OCI-LY3 (cell line): ENCODE data around the gene RNF208.
A peak's percentile ranks its signal among the peaks of the same experiment; 100 is the strongest.

Experiments
- H2AFZ ChIP-seq: fragments of 200-600, 300-600 bp; shearing (Covaris generic); 2 replicates; pipeline ENCODE4 v1.6.0; 2014; ENCODE audit warnings: antibody characterized with exemption, low read depth, low read length
- H3K27ac ChIP-seq: fragments of 200-600, 300-600 bp; sonication (generic); 2 replicates; pipeline ENCODE4 v1.5.1; 2014; ENCODE audit warnings: mild to moderate bottlenecking, low read length, moderate library complexity, mixed read lengths
- H3K27me3 ChIP-seq: fragments of 200-600, 300-600 bp; sonication (generic); 2 replicates; pipeline ENCODE4 v1.6.1; 2014; ENCODE audit warnings: low read depth, low read length, mixed read lengths
- H3K36me3 ChIP-seq: fragments of 200-600, 300-600 bp; sonication (generic); replicated peaks from 2 replicates; pipeline ENCODE3; 2014; ENCODE audit warnings: low read depth, low read length, mixed read lengths
- H3K4me1 ChIP-seq: fragments of 300-600, 200-600 bp; sonication (generic); 2 replicates; pipeline ENCODE4 v1.6.1; 2014; ENCODE audit warnings: low read length, mixed read lengths
- H3K4me2 ChIP-seq: fragments of 200-600, 300-600 bp; sonication (generic); 2 replicates; pipeline ENCODE4 v1.6.1; 2014; ENCODE audit warnings: low read length, mixed read lengths
- H3K4me3 ChIP-seq: fragments of 300-600, 200-600 bp; sonication (generic); 2 replicates; pipeline ENCODE4 v1.5.1; 2014; ENCODE audit warnings: antibody characterized with exemption, mild to moderate bottlenecking, low read length, moderate library complexity
- H3K79me2 ChIP-seq: fragments of 300-600, 200-600 bp; shearing (Covaris generic); 2 replicates; pipeline ENCODE4 v1.6.1; 2014; ENCODE audit warnings: mild to moderate bottlenecking, low read length, mixed read lengths
- H3K9ac ChIP-seq: fragments of 300-600, 200-600 bp; shearing (Covaris generic); 2 replicates; pipeline ENCODE4 v1.6.0; 2014; ENCODE audit warnings: mild to moderate bottlenecking, low read length, moderate library complexity
- H3K9me3 ChIP-seq: fragments of 200-600, 300-600 bp; shearing (Covaris generic); 2 replicates; pipeline ENCODE4 v1.6.1; 2014; ENCODE audit warnings: low read length, mixed read lengths; ENCODE audit not compliant: insufficient read depth
- H4K20me1 ChIP-seq: fragments of 200-600, 300-600 bp; sonication (generic); 2 replicates; pipeline ENCODE4 v1.6.1; 2016; ENCODE audit warnings: low read length, mixed read lengths; ENCODE audit not compliant: insufficient read depth
- EZH2phosphoT487 ChIP-seq: fragments of 200-600 bp; shearing (Covaris generic); IDR thresholded peaks from 2 replicates; pipeline ENCODE4 v1.6.1; 2018; ENCODE audit warnings: antibody characterized with exemption, mixed run types, low read depth
- TF ChIP-seq, protein P1 (sequence below): fragments of 200-600, 300-600 bp; sonication (generic); IDR thresholded peaks from 2 replicates; pipeline ENCODE4 v1.5.1; 2014; ENCODE audit warnings: antibody characterized with exemption, low read length, low read depth

The RNF208 gene

DNA sequence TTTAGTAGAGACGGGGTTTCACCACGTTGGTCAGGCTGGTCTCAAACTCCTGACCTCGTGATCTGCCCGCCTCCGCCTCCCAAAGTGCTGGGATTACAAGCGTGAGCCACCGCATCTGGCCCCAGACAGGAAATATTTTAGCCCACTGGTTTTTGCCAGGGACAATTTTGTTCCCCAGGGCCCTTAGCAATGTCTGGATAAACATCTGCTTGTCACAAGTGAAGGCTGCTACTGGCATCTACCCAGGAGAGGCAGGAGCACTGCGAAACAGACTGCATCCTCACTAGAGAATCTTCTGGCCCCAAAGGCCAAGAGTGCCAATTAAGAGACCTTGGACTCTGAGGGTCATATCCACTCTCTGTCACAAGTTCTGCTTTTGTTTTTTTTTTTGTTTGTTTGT lies 19.1 kb downstream of the RNF208 start:
- H3K27me3 ChIP-seq = no peaks in the 10 kb centered on the region
- H3K4me3 ChIP-seq = no peak overlapping the region
- no peak overlapping the region for H3K4me2 ChIP-seq
- H3K9ac ChIP-seq = no peak overlapping the region
- H3K79me2 ChIP-seq = peaks cover 60% of the 10 kb centered on the region
- H3K36me3 ChIP-seq = no peaks in the 10 kb centered on the region
- no peaks in the 10 kb centered on the region for H3K9me3 ChIP-seq
- TF ChIP-seq, protein P1, sequence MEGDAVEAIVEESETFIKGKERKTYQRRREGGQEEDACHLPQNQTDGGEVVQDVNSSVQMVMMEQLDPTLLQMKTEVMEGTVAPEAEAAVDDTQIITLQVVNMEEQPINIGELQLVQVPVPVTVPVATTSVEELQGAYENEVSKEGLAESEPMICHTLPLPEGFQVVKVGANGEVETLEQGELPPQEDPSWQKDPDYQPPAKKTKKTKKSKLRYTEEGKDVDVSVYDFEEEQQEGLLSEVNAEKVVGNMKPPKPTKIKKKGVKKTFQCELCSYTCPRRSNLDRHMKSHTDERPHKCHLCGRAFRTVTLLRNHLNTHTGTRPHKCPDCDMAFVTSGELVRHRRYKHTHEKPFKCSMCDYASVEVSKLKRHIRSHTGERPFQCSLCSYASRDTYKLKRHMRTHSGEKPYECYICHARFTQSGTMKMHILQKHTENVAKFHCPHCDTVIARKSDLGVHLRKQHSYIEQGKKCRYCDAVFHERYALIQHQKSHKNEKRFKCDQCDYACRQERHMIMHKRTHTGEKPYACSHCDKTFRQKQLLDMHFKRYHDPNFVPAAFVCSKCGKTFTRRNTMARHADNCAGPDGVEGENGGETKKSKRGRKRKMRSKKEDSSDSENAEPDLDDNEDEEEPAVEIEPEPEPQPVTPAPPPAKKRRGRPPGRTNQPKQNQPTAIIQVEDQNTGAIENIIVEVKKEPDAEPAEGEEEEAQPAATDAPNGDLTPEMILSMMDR = no peak
- TF ChIP-seq EZH2phosphoT487 = no peak
- H4K20me1 ChIP-seq = no peaks in the 10 kb centered on the region; the same call in 1 of the 2 replicates
- no peak overlapping the region for H2AFZ ChIP-seq
- H3K27ac ChIP-seq = no peak overlapping the region
- H3K4me1 ChIP-seq = peaks cover 33% of the 10 kb centered on the region

DNA sequence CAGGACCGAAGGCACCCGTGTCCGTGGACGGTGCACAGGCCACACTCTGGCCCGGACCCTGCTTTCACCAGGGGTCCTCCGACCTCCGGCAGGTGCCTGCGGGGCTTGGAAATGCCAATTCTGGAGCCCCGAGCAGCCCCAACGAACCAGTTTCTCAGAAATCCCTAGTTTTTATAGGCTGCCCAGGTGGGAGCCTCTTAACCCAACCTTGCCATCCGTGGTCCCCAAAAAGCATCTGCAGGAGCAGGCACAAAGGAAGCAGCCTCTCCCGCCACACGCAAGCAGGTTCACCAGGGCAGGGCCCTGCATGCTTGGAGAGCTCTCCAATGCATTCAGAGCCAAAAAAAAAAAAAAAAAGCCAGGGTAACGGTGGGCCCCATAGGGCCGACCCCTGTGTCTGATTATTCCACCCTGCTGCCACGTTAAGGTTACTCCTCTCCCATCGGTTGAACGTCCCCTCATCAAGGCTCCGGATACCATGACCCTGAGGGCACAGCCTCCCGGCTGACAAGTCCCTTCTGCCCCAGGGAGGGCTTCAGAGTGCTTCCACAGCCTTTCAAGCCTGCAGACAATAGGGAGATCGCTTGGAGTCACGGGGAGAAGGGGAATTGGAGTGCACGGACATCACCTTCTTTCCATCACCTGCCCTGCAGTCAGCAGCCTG lies 20.7 kb downstream of the RNF208 start:
- no peaks in the 10 kb centered on the region for H3K36me3 ChIP-seq
- H3K27me3 ChIP-seq = no peaks in the 10 kb centered on the region
- TF ChIP-seq, protein P1 = no peak
- TF ChIP-seq EZH2phosphoT487 = no peak
- no peaks in the 10 kb centered on the region; the same call in 1 of the 2 replicates for H4K20me1 ChIP-seq
- H3K4me3 ChIP-seq = peak overlapping the region; percentile 84
- peak overlapping the region; percentile 60 for H3K27ac ChIP-seq
- no peaks in the 10 kb centered on the region for H3K9me3 ChIP-seq
- peaks cover 29% of the 10 kb centered on the region for H3K4me1 ChIP-seq
- H3K9ac ChIP-seq = peak overlapping the region; percentile 76
- peaks cover 49% of the 10 kb centered on the region for H3K79me2 ChIP-seq
- H2AFZ ChIP-seq = no peak overlapping the region
- peak overlapping the region; percentile 91 for H3K4me2 ChIP-seq

DNA sequence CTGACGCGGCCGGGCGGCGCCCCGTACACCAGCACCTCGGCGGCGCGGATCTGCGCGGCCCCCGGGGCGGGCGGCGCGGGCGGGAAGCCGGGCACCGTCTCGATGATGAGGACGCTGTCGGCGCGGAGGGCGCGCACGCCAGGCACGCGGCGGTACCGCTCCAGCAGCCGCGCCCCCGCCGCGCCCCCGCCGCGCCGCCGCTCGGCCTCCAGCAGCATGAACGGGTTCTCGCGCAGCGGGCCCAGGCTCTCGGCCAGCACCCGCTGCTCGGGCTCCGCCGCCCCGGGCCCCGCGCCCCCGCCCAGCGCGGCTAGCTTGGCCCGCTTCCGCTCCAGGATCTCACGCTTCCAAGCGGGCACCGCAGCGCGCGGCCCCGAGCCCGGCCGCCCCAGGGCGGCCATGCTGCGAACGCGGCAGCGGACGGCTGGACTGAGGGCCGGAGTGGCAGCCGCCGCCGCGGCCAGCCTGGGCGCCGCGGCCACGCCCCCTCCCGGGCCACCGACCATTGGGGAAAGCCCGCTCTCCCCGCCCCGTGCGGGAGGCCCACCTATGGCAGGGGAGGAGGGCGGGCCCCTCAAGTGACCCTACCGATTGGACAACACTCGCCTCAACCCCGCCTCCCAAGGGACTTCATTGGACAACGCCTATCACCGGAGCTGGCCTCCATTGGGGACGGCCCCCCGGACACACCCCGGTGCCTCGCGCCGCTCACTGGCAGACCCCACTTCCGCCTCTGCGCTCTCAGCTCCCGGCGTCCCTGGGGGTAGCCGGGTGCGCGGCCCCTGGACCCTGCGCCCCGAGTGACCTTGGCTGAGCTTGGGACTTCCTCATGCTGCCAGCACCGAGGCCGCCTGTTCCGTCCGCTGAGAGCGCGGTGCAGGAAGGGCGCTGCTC lies 21.5 kb downstream of the RNF208 start, which contains the start of gene TPRN:
Gene TPRN, minus strand, starts transcription at position 431 of the 894 bp plus-strand sequence. Its CDS starts 30 bp downstream, at position 401.
- peaks cover 26% of the 10 kb centered on the region for H3K4me1 ChIP-seq
- H3K27me3 ChIP-seq = no peaks in the 10 kb centered on the region
- no peak within 1 kb of the TSS for H2AFZ ChIP-seq
- H3K27ac ChIP-seq = peak within 1 kb of the TSS; percentile 60
- H3K9me3 ChIP-seq = no peaks in the 10 kb centered on the region
- no peaks in the 10 kb centered on the region; the same call in 1 of the 2 replicates for H4K20me1 ChIP-seq
- peak within 1 kb of the TSS; percentile 91 for H3K4me2 ChIP-seq
- peak within 1 kb of the TSS; percentile 86 for H3K4me3 ChIP-seq
- H3K36me3 ChIP-seq = no peaks in the 10 kb centered on the region
- TF ChIP-seq EZH2phosphoT487 = no peak
- TF ChIP-seq, protein P1 = no peak
- peak within 1 kb of the TSS; percentile 76 for H3K9ac ChIP-seq
- peaks cover 41% of the 10 kb centered on the region for H3K79me2 ChIP-seq
